Medulla oblongata (tissue), 1 donor: Measurements from ENCODE around the gene C1orf185.
"Not testable (repeated sequence)": the region's sequence is repeated elsewhere in the genome, so short reads cannot be mapped to it uniquely, and the experiment has no call there.

Experiments
- DNase-seq: peaks from one replicate; pipeline ENCODE4 v3.0.0-alpha.2; 2015; ENCODE audit errors: extremely low spot score

The C1orf185 gene

GRCh38 chr1:51133045-51133444 is 31.0 kb downstream of the C1orf185 start:
- DNase-seq, result no peak

GRCh38 chr1:51137696-51138095 is 35.7 kb downstream of the C1orf185 start:
- not testable (repeated sequence) for DNase-seq

GRCh38 chr1:51139474-51139873 is 37.4 kb downstream of the C1orf185 start:
- no peak for DNase-seq

GRCh38 chr1:51147394-51147793 is 45.4 kb downstream of the C1orf185 start:
- DNase-seq, result no peak

- no peak for DNase-seq
Observed at GRCh38 chr1:51154776-51155175, 52.7 kb downstream of the C1orf185 start.

GRCh38 chr1:51156752-51157151 is 54.7 kb downstream of the C1orf185 start:
- no peak for DNase-seq

GRCh38 chr1:51157395-51157794 is 55.4 kb downstream of the C1orf185 start:
- no peak for DNase-seq

- DNase-seq, result no peak
Observed at GRCh38 chr1:51158263-51158662, 56.2 kb downstream of the C1orf185 start.

- DNase-seq, result not testable (repeated sequence)
Observed at GRCh38 chr1:51162560-51162959, 60.5 kb downstream of the C1orf185 start.

- no peak for DNase-seq
Observed at GRCh38 chr1:51165540-51165939, 63.5 kb downstream of the C1orf185 start.

- no peak for DNase-seq
Observed at GRCh38 chr1:51168266-51168845, 66.3 kb downstream of the C1orf185 start.

- DNase-seq, result no peak
Observed at GRCh38 chr1:51168936-51169335, 66.9 kb downstream of the C1orf185 start.

- DNase-seq, result no peak
Observed at GRCh38 chr1:51170342-51170741, 68.3 kb downstream of the C1orf185 start.

- DNase-seq, result no peak
Observed at GRCh38 chr1:51172811-51173210, 70.8 kb downstream of the C1orf185 start.

GRCh38 chr1:51175278-51175677 is 73.2 kb downstream of the C1orf185 start:
- no peak for DNase-seq

- DNase-seq, result not testable (repeated sequence)
Observed at GRCh38 chr1:51177988-51178387, 76.0 kb downstream of the C1orf185 start.

- DNase-seq, result no peak
Observed at GRCh38 chr1:51188230-51188629, 86.2 kb downstream of the C1orf185 start.

GRCh38 chr1:51189421-51190073 is 87.5 kb downstream of the C1orf185 start:
- peak; percentile 78 for DNase-seq

GRCh38 chr1:51190961-51191360 is 88.9 kb downstream of the C1orf185 start:
- peak; percentile 10 for DNase-seq

- peak; percentile 84 for DNase-seq
Observed at GRCh38 chr1:51192213-51192843, 90.3 kb downstream of the C1orf185 start.

GRCh38 chr1:51193564-51193963 is 91.5 kb downstream of the C1orf185 start:
- DNase-seq, result no peak
